GM19035 (cell line): ENCODE measurements around the gene BMP2K.
A peak's percentile ranks its signal among the peaks of the same experiment; 100 is the strongest.

Experiments
- ATAC-seq: cut with Tn5 transposase; IDR thresholded peaks from one replicate; pipeline ENCODE4 v1.9.1; 2021; ENCODE audit not compliant: unreplicated experiment

The BMP2K gene

DNA sequence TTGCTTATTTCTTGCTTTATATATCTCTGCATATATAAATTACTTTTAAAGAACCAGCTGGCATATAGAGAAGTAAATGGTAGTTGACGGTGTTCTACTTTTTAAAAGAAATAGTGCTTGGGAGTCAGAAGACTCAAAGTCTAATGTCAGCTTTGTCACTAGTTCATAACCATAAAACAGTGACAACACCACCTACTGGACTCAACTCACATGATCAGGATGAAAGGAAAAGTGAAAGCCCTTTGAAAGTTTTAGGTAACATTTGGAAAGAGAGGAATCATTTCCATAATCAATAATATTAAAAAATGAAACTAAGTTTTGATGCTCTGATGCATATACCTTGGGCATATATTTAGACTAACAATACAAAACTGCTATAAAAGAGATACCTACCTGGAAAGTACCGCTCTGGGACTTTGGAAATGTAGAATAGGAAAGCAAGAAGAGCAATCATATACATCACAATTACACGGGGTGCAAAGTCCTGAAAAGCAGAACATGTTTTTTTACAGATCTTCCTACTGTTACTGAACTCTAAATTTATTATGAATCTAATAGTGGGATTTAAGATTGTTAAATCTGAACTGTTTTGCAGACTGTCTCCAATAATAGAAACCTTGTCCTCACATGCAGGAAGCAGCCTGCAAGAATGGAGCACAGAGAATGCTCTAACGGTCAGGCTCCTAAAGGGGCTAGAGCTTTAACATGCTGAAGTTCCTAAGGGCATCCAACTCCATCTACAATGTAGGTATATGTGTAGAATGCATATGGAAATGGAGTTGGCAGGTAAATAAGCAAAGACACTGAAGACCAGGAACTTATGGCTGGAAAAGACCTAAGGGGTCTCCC lies 147.5 kb downstream of the BMP2K start:
- no peak for ATAC-seq

- no peak for ATAC-seq
These were observed 150.7 kb downstream of the BMP2K start for GRCh38 chr4:78926826-78927225.

DNA sequence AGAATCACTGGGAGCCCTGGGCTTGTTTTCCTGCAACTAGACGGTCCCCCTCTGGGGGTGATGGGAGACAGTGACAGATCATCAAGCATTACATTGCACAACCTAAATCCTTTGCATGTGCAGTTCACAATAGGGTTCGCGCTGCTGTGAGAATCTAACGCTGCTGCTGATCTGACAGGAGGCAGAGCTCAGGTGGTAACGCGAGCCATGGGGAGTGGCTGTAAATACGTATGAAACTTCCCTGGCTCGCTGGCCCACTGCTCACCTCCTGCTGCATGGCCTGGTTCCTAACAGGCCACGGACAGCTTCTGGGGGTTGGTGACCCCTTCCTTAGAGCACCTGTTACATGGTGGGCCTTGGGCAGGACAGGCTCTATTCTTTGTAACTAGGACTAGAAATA lies 152.7 kb downstream of the BMP2K start:
- no peak for ATAC-seq

- no peak for ATAC-seq
These were observed 154.0 kb downstream of the BMP2K start for GRCh38 chr4:78930016-78930629.

DNA sequence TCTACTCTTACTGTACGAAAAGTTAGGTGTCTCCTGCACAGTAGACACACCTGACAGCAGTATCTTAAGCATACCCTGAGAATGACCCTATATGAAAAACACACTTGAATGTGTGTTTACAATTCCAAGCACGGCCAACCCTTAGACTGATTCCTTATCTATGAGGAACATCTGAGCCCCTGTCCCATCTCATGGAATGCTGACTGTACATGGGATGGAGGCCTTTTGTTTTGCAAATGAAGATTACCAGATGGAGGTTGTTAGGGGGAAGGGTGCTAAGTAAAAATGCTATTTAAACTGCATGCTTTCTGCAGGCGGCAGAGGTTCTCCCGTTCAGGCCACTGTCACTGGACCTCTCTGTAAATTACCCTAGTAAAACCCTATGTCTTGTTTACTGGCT lies 160.8 kb downstream of the BMP2K start:
- ATAC-seq: no peak

DNA sequence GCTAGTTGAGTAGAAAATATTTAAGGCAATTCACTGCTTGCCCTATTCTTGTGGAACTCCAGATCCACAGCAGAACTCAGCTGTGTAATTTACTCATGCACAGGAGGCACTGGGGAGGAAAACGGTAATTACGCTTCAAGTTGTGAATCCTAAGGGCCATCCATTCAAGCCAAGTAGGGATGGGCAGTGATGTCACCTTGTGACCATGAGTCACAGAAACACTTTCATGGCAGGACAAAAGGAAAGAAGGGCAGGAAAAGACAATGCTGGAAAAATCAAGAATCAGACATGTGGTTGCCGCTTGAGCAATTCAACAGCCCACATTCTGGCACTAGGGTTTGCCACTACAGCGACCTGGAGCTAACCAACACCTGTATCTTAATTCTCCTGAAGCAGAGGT lies 161.7 kb downstream of the BMP2K start:
- no peak for ATAC-seq

DNA sequence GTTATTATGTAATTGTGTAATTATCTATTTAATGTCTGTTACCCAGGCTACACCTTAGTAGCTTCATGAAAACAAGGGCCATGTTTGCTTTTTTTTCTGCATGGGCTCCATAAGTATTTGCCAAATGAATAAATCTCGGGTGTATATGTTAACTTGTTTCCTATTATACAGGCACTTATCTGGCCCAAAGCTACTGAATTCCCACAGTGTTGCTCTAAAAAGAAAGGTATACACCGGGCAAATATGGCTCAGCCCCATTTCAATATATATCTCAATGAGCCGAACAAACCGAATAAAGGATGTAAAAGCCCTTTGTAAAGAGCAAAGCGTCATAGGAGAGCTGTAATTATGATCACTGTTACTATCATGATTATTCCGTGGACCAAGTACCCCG lies 162.3 kb downstream of the BMP2K start:
- ATAC-seq: no peak

DNA sequence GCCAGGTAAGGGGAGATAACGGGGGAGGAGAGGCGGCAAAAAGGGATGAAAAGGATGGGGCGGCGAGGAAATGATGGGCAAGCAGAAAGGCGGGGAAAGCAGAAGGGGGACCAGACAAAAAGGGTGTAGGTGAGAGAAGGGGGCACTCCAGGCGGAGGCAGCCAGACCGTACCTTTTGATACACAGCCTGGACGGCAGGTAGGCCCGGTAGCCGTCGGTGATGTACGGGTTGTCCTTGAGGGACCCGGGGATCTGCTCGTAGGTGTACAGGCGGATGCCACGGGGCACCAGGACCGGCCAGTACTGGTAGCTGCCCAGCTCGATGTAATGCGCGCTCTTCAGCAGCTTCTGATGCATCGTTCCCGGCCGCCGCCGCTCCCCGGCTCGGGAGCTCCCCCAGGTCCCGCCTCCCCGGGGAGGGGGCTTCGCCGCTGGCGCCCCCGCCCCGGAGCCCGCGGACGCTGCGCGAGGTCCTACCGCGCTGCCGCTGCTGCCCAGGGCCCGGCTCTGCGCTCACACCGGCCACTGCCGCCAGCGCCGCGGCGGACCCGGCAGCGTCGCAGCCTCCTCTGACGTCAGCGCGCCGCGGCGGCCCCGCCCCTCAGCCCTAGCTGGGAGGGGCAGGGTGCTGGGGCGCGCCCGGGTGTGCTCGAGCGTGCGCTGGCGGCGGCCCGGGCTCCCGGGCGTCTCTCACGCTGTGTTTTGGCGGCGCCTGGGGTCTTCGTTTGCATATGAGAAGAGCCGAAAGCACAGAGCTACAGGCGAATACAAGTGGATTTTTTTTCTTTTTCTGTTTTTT lies 162.9 kb downstream of the BMP2K start, which contains the start of gene PAQR3:
TSS of gene PAQR3 (minus strand) at position 571 of the 799 bp plus-strand sequence. CDS start at position 357, 214 bp downstream.
- ATAC-seq: peak; percentile 96

DNA sequence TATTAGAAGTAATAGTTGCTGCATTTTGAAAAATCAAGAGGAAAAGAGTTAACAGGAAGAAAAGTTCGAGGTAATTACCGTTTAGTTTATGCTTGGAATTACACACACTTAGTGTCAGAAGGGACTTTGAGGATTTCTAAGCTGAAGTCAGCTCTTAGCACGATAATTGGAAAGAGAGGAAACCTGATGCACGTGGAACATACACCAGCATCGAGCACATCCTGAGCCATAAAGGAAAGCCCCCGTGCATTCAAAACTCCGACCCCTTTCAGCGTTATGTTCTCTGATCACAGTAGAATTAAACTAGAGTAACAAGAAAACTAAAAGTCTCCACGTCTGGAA lies 163.5 kb downstream of the BMP2K start:
- peak; percentile 33 for ATAC-seq

- no peak for ATAC-seq
These were observed 164.6 kb downstream of the BMP2K start for GRCh38 chr4:78940752-78941151.

GRCh38 chr4:78944381-78944780 lies 168.2 kb downstream of the BMP2K start:
- ATAC-seq: no peak

DNA sequence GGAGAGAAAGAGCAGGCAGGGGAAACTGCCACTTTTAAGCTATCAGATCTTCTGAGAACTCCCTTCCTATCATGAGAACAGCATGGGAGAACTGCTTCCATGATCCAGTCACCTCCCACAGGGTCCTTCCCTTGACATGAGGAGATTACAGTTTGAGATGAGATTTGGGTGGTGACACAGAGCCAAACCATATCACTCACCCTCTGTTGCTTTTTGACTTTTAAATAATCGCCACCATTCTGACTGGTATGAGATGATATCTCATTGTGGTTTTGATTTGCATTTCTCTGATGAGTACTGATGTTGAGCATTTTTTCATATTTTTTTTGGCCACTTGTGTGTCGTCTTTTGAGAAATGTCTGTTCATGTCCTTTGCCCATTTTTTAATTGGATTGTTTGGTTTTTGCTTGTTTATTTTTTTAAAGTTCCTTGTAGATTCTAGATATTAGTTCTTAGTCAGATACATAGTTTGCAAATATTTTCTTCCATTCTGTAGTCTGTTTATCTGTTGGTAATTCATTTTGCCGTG lies 169.6 kb downstream of the BMP2K start:
- ATAC-seq: no peak

DNA sequence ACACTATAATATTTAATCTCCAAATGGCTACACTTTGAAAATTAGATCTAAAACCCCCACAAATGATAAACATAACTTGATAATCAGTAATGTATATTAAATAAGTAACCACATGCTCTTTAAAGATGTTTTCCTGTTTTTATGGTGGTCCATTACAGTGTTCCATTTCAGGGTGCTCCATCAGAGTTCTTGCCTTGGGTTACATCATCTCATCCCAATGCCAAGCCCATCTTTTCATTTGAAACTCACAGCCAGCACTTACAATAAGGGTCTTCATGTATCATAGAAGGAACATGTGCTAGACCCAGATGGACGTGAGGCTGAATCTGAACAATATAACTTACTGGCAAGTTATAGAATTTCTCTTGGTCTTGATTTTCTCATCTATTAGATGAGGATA lies 173.6 kb downstream of the BMP2K start:
- ATAC-seq: no peak

- ATAC-seq: peak; percentile 82
These were observed 175.8 kb downstream of the BMP2K start for GRCh38 chr4:78951862-78952472.

GRCh38 chr4:78953231-78953630 lies 177.1 kb downstream of the BMP2K start:
- no peak for ATAC-seq

- no peak for ATAC-seq
These were observed 177.9 kb downstream of the BMP2K start for GRCh38 chr4:78953769-78954666.

DNA sequence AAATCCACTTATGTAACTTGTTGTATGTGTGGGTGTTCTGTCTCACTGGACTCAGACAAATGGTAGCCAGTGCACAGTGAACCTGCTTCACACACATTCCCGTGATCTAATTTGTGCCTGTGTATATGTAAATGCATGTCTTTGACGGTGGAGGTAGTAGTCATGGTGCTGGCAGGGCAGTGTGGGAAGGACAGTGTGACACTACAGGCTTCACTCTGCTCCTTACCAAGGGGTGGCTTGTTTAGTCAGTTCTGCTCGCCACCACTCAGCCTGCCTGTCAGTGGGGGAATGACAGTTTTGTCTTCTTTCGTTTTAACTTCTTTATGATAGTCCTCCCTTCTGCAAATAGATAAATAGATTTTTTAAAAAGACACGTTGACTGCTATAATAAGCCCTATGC lies 180.8 kb downstream of the BMP2K start:
- no peak for ATAC-seq

- no peak for ATAC-seq
These were observed 184.8 kb downstream of the BMP2K start for GRCh38 chr4:78960926-78961325.
